NCI-H345 treated with DMSO at 0.1 percent for 48 hours (cell line): ENCODE measurements around the gene ASH1L.
"Not testable (repeated sequence)": the region's sequence is repeated elsewhere in the genome, so short reads cannot be mapped to it uniquely, and the experiment has no call there.

Experiments
- DNase-seq: peaks from one replicate; lab custom pipeline; 2025; ENCODE audit not compliant: unreplicated experiment; lab: John Stamatoyannopoulos, UW

The ASH1L gene, protein sequence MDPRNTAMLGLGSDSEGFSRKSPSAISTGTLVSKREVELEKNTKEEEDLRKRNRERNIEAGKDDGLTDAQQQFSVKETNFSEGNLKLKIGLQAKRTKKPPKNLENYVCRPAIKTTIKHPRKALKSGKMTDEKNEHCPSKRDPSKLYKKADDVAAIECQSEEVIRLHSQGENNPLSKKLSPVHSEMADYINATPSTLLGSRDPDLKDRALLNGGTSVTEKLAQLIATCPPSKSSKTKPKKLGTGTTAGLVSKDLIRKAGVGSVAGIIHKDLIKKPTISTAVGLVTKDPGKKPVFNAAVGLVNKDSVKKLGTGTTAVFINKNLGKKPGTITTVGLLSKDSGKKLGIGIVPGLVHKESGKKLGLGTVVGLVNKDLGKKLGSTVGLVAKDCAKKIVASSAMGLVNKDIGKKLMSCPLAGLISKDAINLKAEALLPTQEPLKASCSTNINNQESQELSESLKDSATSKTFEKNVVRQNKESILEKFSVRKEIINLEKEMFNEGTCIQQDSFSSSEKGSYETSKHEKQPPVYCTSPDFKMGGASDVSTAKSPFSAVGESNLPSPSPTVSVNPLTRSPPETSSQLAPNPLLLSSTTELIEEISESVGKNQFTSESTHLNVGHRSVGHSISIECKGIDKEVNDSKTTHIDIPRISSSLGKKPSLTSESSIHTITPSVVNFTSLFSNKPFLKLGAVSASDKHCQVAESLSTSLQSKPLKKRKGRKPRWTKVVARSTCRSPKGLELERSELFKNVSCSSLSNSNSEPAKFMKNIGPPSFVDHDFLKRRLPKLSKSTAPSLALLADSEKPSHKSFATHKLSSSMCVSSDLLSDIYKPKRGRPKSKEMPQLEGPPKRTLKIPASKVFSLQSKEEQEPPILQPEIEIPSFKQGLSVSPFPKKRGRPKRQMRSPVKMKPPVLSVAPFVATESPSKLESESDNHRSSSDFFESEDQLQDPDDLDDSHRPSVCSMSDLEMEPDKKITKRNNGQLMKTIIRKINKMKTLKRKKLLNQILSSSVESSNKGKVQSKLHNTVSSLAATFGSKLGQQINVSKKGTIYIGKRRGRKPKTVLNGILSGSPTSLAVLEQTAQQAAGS (N-terminal part only)

DNA sequence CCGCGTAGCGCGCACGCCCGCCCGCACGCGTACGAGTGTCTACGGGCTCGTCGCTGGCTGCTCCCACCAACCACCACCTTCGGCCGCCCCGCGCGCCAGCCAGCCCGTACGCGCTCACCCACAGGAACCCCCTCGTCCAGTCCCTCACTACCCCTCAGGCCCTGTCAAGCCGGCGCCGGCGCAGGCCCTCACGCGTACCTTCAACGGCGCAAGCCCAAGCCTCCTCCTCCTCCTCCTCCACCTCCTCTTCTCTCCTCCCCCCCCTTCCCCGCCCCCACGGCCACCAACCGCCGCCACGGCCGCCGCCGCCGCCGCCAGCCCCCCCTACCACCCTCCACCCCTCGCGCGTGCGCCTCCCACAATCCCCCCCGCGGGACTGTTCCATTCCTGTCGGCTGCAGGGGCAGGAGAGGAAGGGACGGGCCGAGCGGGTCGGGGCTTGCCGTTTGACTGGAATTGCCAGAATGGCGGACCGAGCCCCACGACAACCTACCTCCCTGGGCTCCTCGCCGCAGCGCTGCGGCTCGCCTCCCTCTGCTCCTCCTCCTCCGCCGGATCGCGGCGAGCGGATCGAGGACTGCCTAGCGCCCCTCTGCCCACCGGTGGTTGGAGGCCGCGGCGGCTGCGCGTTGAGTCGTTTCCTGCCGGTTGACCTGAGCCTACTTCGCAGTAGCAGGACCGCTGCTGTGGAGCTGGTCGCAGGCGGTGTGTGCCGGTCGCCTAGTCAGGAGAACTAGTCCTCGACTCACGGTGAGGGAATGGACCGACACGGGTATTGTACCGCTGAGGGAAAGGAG is at the start of gene ASH1L:
Gene ASH1L, minus strand, starts transcription at position 223 of the 796 bp plus-strand sequence. CDS start 41,284 bp downstream, outside the sequence.
- DNase-seq = peak; percentile 98

DNA sequence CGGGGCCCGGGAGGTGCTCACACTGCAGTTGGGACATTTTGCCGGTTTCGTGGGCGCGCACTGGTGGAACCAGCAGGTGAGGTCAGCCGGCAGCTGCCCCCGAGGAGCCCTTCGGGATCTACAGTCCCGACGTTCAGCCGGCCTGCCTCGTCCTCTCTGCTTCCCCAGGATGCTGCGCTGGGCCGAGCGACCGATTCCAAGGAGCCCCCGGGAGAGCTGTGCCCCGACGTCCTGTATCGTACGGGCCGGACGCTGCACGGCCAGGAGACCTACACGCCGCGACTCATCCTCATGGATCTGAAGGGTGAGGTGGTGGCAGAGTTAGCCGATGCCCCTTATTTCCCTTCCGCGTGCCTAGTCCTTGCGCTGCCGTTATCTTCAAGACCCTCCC is 47.6 kb upstream of the ASH1L start:
- DNase-seq = not testable (repeated sequence)

DNA sequence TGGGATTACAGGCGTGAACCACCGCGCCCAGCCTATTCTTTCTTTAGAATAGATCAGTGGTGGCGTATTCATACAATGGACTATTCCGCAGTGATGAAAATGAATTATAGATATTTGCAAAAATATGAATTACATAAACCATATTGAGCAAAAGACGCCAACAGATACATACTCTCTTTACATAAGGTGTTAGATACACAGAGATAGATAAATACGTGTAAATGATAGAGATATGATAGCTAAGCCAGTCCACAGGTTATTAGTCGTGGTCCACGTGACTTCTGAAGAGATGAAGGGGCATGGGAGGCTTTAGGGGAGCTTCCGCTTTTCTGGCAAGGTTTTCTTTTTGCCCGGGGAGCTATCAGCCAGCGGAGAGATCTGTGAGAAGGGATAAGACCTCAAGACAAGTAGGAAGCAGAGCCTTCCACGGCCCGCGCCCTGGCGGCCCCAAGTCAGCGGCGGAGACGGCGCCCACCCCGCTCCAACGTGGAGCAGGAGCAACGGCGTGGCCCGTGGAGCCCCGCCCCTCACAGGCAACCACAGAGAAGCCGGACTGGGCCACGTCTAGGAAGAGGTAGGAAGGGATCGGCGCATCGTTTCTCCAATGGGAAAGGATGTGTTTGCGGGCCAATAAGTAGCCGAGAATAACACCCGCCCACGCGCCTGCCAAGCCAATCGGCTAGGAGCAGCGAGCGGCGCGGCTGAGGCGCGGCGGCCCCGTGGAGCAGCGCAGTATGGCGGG is 47.1 kb upstream of the ASH1L start, which contains the start of gene MSTO1:
Gene MSTO1, plus strand, starts transcription at position 704 of the 742 bp plus-strand sequence. Its CDS starts 31 bp downstream, at position 735.
- peak; percentile 99 for DNase-seq

DNA sequence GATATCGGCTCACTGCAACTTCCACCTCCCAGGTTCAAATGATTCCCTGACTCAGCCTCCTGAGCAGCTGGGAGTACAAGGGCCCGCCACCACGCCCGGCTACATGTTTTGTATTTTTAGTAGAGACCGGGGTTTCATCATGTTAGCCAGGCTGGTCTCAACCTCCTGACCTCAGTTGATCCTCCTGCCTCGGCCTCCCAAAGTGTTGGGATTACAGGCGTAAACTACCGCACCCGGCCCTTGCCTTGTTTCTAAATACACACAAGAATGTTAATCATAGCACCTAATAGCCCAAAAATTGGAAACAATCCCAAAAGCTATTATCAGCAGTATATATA is 46.3 kb upstream of the ASH1L start:
- no peak for DNase-seq

DNA sequence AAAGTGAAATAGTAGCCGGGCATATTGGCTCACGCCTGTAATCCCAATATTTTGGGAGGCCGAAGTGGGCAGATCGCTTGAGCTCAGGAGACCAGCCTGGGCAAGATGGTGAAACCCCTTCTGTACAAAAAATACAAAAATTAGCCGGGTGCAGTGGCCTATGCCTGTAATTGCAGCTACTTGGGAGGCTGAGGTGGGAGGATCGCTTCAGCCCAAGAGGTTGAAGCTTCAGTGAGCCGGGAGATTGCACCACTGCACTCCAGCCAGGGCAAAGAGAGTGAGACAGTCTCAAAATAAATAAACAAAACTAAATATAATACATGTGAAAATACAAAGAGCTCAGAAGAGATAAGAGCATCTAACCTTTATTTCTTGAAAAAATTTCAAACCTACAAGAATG is 45.1 kb upstream of the ASH1L start:
- no peak for DNase-seq

DNA sequence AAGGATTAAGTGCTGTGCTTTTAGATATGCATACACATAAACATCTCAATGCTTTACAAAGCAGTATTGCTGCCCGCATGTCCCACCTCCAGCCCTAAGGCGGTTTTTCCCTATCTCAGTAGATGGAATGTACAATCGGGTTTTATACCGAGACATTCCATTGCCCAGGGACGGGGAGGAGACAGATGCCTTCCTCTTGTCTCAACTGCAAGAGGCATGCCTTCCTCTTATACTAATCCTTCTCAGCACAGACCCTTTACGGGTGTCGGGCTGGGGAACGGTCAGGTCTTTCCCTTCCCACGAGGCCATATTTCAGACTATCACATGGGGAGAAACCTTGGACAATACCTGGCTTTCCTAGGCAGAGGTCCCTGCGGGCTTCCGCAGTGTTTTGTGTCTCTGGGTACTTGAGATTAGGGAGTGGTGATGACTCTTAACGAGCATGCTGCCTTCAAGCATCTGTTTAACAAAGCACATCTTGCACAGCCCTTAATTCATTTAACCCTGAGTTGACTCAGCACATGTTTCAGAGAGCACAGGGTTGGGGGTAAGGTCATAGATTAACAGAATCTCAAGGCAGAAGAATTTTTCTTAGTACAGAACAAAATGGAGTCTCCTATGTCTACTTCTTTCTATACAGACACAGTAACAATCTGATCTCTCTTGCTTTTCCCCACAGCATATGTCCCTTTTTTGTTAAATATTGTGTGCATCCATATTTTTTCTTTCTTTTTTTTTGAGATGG is 37.4 kb upstream of the ASH1L start:
- not testable (repeated sequence) for DNase-seq

DNA sequence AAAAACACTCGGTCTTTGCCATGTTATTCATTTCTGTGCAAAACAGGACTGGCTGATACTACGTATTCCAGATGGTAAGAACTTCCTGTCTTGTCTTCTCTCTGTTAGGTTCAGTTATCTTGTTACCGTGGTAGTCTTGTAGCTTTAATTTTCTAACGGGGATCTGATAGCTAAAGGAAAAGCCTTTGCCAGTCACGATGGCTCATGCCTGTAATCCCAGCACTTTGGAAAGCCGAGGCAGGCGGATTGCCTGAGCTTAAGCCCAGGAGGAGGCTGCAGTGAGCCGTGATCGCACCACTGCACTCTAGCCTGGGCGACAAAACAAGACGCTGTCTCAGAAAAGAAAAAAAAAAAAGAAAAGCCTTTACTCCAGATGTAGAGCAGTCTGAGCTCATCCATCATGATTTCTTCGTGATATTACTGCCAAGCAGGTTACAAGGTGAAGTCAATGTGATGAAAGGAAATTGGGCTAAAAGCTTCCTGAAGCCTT is 36.3 kb upstream of the ASH1L start:
- DNase-seq = no peak

DNA sequence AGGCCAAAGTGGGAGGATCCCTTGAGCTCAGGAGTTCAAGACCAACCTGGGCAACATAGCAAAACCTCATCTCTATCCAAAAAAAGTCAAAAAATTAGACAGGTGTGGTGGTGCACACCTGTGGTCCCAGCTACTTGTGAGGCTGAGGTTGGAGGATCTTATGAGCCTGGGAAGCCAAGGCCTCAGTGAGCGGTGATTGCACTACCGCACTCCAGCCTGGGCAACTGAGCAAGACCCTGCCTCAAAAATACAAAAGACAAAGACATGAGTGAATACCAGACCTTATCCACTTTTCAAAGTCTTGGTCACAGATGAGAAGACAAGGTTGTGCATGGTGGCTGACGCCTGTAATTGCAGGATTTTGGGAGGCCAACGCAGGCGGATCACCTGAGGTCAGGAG is 34.3 kb upstream of the ASH1L start:
- DNase-seq = no peak

DNA sequence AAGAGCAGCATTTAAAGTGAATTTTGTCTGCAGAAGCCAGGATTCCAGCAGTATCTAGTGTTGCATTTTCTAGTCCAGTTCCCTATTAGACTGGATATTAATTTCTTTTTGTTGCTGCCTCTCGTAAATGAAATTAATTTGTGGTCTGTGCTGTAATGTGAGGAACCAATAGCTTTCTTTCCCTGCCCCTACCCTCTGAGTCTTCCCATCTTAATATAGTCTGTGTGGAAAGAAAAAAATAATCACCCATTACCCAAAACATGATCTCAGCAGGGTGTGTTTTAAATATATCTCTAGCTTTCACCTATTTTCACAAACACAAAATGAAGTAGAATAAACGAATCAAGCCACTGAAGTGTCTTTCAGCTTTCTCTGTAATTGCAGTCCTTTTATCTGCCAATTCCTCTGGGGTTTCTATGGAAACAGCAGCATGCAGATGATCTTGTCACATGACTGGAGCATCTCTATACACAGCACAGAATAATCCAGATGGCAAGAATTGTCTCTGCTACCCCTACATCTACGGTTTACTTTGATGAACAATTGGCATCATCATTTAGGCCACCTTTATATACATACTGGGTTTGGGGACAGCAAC is 33.4 kb upstream of the ASH1L start:
- DNase-seq = not testable (repeated sequence)

DNA sequence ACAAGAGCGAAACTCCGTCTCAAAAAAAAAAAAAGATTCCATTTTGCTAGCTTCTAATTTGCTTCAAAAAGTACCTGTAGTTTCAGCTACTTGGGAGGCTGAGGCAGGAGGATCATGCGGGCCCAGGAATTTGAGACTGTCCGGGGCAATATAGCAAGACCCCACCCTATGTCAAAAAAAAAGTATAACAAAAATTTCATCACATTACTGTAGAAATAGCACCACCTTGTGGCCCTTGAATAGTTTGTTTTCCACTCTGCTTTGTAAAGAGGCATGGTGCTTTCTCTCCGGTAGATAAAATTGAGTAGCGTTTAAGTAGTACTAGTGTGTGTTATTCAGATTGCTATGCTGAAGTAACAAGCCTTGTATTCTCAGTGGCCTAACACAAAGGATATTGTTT is 29.2 kb upstream of the ASH1L start:
- DNase-seq = peak; percentile 82

DNA sequence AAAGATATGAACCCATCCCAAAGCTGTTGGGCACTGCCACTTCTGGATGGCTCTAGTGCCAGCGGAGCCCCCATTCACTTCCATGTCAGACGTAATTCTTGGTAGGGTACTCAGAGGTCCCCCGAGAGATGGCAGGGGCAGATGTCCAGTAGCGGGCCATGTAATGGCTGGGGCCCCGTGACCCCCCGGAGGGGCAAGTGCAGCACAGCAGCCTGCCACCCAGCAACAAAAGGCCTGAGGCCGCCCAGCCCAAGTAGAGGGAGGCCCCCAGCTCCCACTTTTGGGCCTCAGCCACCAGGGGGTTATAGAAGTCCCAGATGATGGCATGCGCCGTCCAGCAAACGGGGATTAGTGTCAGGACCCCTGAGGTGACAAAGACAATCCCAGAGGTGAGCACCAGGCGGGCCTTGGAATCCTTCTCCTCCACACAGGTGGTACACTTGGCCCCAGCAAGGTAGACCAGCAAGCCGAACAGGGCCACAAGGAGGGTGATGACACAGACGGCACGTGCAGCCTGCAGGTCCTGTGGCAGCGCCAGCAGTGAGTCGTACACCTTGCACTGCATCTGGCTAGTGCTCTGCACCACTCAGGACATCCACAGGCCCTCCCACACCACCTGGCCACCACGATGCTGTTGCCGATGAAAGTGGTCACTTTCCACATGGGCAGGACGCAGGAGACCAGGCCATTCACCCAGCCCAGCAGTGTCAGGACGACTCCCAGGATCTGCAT is 28.1 kb upstream of the ASH1L start:
- not testable (repeated sequence) for DNase-seq

DNA sequence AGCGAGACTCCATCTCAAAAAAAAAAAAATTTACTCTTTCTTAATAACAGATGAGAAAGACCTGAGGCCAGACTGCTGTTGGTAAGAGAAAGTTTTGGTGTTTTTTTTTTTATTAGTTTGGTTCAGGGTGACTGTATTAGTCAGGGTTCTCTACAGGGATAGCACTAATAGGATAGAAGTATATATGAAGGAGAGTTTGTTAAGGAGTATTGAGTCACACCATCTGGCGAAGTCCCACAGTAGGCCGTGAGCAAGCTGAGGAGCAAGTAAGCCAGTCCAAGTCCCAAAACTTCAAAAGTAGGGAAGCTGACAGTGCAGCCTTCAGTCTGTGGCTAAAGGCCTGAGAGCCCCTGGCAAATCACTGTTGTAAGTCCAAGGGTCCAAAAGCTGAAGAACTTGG is 26.7 kb upstream of the ASH1L start:
- not testable (repeated sequence) for DNase-seq

DNA sequence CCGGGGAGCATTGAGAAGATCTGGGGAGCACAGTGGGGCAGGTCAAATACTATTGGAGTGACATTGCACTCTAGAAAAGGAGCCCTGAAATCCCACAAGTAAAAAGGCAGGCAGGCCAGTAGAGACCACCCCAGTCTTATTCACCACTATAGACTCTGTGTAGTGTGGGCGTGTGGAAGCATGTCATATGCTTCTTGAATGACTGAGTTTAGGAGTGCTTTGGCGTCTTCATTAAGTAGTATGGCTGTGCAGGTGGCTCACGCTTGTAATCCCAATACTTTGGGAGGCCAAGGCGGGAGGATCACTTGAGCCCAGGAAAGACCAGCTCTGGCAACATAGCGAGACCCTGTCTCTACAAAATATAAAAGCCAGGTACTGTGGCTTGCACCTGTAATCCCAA is 21.2 kb upstream of the ASH1L start:
- DNase-seq = not testable (repeated sequence)

DNA sequence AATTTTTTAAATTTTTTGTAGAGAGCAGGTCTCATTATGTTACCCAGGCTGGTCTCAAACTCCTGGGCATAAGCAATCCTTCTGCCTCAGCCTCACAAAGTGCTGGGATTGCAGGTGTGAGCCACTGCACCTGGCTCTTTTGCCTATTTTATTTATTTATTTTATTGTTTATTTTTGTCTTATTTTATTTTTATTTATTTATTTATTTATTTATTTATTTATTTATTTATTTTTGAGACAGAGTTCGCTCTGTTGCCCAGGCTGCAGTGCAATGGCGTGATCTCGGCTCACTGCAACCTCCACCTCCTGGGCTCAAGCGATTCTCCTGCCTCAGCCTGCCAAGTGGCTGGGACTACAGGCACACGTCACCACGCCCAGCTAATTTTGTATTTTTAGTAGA is 13.0 kb upstream of the ASH1L start:
- DNase-seq = not testable (repeated sequence)

DNA sequence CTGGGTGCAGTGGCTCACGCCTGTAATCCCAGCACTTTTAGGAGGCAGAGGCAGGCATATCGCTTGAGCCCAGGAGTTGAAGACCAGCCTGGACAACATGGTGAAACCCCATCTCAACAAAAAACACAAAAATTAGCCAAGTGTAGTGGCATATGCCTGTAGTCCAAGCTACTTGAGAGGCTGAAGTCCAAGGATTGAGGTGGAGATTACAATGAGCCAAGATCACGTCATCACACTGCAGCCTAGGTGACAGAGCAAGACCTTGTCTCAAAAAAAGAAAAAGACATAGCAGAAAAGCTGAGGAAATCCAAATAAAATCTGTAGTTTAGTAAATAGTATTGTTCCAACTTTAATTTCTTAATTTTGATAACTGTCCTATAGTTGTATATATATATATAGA is 11.5 kb upstream of the ASH1L start:
- DNase-seq = no peak

DNA sequence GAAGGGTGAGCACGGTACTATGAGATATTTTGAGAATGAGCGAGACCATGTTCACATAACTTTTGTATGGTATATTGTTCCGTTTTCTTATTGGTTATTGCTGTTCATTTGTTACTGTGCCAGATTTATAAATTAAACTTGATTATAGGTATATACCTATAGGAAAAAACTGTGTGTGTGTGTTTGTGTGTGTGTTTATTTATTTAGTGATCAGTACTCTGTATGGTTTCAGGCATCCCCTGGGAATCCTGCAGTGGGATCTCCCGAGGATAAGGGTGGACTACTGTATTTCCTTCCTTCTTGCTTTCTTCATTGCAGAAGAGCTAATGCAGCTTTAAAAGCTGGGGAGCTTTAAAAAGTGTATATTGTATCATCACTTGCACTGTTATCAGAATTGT is 8.0 kb upstream of the ASH1L start:
- DNase-seq = no peak

DNA sequence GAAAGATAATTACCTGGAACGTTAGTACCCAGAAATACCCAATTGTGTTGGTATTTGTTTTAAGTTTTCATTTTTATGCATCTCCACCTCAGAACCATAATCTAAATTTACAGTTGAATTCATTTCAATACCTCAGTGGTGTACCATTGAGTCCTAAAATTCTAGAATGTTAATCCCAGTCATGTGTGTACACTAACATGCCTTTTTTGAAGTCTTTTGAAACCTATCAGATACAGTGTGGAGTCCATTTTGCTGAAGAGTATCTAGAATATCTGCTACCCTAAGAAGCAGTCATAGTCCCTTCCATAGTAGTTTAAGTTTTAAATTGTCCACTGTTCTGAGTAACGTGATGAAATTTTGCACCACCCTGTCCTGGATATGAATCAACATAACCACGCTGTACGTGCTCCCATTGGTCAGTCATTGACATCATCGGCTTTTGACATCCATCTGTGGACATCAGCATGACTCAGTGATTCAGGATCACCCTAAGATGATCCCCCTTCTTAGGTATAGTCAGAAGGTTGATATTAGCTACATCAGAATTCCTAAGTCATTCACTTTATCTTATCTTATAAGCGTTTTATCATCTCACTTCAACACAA is 7.5 kb upstream of the ASH1L start:
- no peak for DNase-seq
